NK-92 treated with Interleukin-12 subunit alpha and Interleukin-12 subunit beta, amount 100 ng/mL, for 24 hours (cell line): ENCODE results near the gene BIRC7.
"Not testable (repeated sequence)": the region's sequence is repeated elsewhere in the genome, so short reads cannot be mapped to it uniquely, and the experiment has no call there.

Experiments
- DNase-seq: peaks from one replicate; lab custom pipeline; 2025; lab: John Stamatoyannopoulos, UW

The BIRC7 gene

GRCh38 chr20:63206878-63207277 lies 28.8 kb upstream of the BIRC7 start:
- DNase-seq: no peak

GRCh38 chr20:63208346-63208909 lies 27.3 kb upstream of the BIRC7 start:
- DNase-seq: no peak

GRCh38 chr20:63210011-63210605 lies 25.6 kb upstream of the BIRC7 start:
- no peak for DNase-seq

- no peak for DNase-seq
Observed at GRCh38 chr20:63212393-63212730, 23.3 kb upstream of the BIRC7 start.

GRCh38 chr20:63212792-63213191 lies 22.9 kb upstream of the BIRC7 start:
- DNase-seq: no peak

- no peak for DNase-seq
Observed at GRCh38 chr20:63214514-63214913, 21.2 kb upstream of the BIRC7 start.

GRCh38 chr20:63215101-63216040 lies 20.3 kb upstream of the BIRC7 start:
- DNase-seq: no peak

GRCh38 chr20:63216041-63216848 lies 19.5 kb upstream of the BIRC7 start, which contains the start of gene YTHDF1:
YTHDF1 (minus strand) TSS chr20:63216131; CDS start chr20:63215892, 239 bp downstream.
- DNase-seq: peak; percentile 93

GRCh38 chr20:63216849-63217471 lies 18.7 kb upstream of the BIRC7 start:
- no peak for DNase-seq

- DNase-seq: no peak
Observed at GRCh38 chr20:63217706-63218105, 18.0 kb upstream of the BIRC7 start.

GRCh38 chr20:63218701-63219446 lies 16.8 kb upstream of the BIRC7 start:
- no peak for DNase-seq

- DNase-seq: no peak
Observed at GRCh38 chr20:63219447-63219821, 16.3 kb upstream of the BIRC7 start.

- no peak for DNase-seq
Observed at GRCh38 chr20:63219866-63220521, 15.7 kb upstream of the BIRC7 start.

GRCh38 chr20:63220696-63221399 lies 14.9 kb upstream of the BIRC7 start:
- DNase-seq: no peak

GRCh38 chr20:63221400-63222053 lies 14.2 kb upstream of the BIRC7 start:
- DNase-seq: not testable (repeated sequence)

GRCh38 chr20:63222541-63222940 lies 13.2 kb upstream of the BIRC7 start:
- DNase-seq: no peak

GRCh38 chr20:63223121-63223825 lies 12.4 kb upstream of the BIRC7 start:
- DNase-seq: no peak

GRCh38 chr20:63223826-63224207 lies 11.9 kb upstream of the BIRC7 start:
- no peak for DNase-seq
